KOPT-K1 (cell line): ENCODE data around the gene DAPP1.

Experiments
- H3K27ac ChIP-seq: fragments of 200-600 bp; sonication (generic); 2 replicates; pipeline ENCODE4 v1.5.1; 2016; ENCODE audit warnings: antibody characterized with exemption, mild to moderate bottlenecking, low read depth, low read length; ENCODE audit not compliant: poor library complexity, severe bottlenecking
- H3K36me3 ChIP-seq: fragments of 200-600 bp; sonication (generic); 2 replicates; pipeline ENCODE4 v1.5.1; 2017; ENCODE audit warnings: antibody characterized with exemption, mild to moderate bottlenecking, low read length, moderate library complexity; ENCODE audit not compliant: insufficient read depth
- H3K9me3 ChIP-seq: fragments of 200-600 bp; sonication (generic); 2 replicates; pipeline ENCODE4 v1.5.1; 2017; ENCODE audit warnings: antibody characterized with exemption, low read length, mild to moderate bottlenecking; ENCODE audit not compliant: insufficient read depth, poor library complexity, severe bottlenecking

The DAPP1 gene

DNA sequence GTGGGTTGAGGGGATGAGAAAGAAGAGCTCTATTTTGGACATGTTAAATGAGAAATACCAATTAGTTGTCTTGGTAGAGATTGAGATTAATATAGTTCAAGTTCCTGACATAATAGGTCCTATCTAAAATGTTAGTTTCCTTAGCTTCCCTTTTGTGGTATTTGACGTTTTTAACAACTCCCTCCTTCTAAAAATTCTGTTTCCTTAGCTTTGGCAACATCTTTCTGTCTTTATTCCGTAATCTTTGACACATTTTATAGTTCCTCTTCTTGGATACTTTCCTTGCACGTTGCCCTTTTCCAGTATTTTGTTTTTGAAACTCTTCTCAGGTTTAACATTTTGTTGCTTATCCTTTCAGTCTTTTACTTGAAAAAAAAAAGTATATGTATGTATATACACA is 40.7 kb downstream of the DAPP1 start:
- no peaks in the 10 kb centered on the region for H3K36me3 ChIP-seq
- no peak overlapping the region for H3K27ac ChIP-seq
- no peaks in the 10 kb centered on the region for H3K9me3 ChIP-seq

DNA sequence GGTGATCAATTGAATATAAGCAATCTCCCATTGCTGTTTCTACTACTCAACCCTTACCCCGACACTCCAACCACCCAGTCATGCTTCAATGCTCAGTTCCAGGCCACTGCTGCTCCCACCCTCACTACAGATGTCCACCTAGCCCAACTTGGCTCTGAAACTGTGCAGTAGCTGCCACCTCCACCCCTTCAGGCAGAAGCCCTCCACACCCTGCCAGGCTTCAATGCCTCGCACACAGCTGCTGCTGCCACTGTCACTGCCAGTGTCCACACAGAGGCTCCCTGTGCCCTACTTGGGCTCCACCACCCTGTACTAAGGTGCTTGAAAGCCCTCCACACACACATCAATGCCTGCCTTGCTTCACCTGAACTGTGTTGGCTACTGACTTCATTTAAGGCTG is 43.0 kb downstream of the DAPP1 start:
- Histone ChIP-seq H3K27ac (no peak overlapping the region), H3K36me3 (no peaks in the 10 kb centered on the region), H3K9me3 (no peaks in the 10 kb centered on the region)

DNA sequence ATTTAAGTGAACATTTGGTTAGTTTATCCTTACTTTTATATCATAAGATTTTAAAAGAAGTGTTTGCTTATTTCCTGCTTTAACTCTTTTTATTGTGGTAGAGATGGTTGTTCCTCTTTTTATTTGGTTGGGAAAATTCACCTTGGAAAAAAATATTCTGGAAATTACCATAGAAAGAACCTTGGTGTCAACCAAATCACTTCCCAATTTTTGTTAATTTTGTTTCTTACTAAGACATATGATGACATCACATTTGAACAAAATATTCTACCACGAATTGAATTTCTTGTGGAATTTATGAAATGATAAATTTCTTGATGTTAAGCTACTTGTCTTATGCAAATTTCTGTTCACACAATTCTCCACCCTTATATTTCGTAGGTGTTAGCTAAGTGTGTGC is 43.9 kb downstream of the DAPP1 start:
- no peak overlapping the region for H3K27ac ChIP-seq
- no peaks in the 10 kb centered on the region for H3K36me3 ChIP-seq
- no peaks in the 10 kb centered on the region for H3K9me3 ChIP-seq

DNA sequence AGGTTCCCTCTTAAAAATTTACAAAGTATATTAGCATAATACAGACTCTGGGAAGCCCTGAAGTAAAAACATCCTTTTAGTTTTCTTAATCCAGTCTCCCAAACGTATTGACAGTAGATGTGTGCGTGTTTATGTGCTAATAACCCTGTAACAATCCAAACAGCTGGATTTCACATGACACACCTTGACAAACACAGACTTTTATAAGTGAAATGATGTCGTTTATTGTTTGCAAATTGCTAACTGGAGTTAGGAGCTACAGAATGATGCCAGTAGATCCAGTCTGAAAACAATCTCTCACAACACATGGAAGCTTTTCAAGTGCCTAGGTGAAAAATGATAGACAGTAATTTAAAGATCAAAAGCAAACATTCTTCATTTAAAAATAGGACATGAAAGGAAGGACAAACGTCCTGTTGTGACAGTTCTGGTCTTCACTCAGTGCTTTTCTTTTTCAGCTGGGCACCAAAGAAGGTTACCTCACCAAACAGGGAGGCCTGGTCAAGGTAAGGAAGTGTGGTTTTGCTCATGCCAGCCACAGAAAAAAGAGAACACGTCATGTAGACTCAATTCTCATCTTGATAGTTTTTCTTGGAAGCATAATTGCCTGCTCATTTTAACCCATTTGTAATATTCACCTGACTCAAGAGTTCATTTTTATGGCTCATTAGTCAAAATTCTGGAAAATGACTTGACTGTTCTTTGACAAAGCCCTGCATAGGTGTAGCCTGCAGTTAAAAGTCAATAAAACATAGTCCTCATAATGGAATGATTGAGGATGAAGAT is 44.7 kb downstream of the DAPP1 start:
- Histone ChIP-seq H3K9me3 (no peaks in the 10 kb centered on the region), H3K36me3 (no peaks in the 10 kb centered on the region), H3K27ac (no peak overlapping the region)

DNA sequence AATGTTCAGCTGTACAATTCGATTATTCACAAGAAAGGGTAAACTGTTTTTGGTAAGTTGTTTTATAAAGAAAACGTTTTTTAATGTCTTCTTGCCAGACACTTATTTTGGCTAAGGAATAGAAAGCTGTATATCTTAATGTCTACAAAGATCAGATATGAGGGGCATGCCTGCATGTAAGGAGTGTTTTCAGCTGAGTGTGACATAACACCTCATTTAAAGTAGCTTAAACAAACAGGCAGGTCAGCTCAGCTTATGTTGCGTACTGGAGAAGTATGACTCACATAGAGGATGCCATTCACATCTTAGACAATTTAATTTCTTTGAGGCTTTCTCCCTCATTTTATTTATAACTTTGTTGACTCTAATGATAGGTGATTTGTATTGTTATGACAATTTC is 47.2 kb downstream of the DAPP1 start:
- H3K36me3 ChIP-seq: no peaks in the 10 kb centered on the region

DNA sequence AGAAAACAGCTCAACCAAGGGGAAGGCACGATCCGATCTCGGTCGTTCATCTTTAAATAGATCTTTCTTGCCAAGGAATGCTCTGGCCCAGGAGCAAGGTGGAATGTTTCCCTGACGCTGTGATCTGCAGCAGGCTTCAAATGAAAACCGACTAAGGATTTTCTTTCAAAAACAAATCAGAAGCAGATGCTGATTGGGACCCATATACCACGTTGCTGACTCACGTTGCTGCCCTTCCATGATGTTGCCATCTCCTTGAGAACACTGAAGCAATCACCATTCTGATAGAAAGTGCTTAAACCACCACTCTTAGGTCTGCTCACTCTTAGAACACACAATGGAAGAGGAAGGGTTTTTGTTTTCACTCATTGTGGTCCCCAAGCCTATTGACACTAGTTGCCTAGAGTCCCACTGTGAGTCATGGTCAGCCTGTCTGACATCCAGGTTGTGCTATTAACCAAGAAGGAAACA is 51.5 kb downstream of the DAPP1 start:
- no peaks in the 10 kb centered on the region for H3K9me3 ChIP-seq
- H3K36me3 ChIP-seq: no peaks in the 10 kb centered on the region
- no peak overlapping the region for H3K27ac ChIP-seq

More for the DNA sequence above, 47.2 kb downstream of the DAPP1 start:
- Histone ChIP-seq H3K9me3 (no peaks in the 10 kb centered on the region), H3K27ac (no peak overlapping the region)

DNA sequence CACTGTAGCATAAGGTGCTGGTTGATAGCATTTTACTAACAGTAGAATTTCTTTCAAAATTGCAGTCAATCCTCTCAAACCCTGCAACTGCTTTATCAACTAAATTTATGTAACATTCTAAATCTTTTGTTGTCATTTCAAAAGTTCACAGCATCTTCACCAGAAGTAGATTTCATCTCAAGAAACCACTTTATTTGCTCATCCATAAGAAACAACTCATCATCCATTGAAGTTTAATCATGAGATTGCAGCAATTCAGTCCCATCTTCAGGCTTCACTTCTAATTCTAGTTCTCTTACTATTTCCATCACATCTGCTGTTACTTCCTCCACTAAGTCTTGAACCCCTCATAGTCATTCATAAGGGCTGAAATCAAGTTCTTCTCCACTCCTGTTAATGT is 55.9 kb downstream of the DAPP1 start:
- no peaks in the 10 kb centered on the region for H3K9me3 ChIP-seq
- no peaks in the 10 kb centered on the region for H3K36me3 ChIP-seq
- no peak overlapping the region for H3K27ac ChIP-seq

DNA sequence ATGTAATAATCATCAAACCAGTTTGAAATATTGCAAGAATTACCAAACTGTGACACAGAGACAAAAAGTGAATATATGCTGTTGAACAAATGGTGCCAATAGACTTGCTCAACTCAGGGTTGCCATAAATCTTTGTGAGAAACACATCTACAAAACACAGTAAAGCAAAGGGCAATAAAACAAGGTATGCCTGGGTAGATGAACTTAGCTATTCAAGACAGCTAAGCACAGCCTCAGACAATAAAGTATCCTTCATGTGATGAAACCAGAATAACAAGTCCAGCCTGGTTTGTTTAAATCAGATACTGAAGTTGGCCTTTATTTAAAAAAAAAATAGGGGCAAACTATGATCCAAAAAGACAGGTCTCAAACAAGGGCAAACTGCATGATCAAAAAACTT is 58.4 kb downstream of the DAPP1 start:
- no peak overlapping the region for H3K27ac ChIP-seq
- peaks cover 23% of the 10 kb centered on the region for H3K36me3 ChIP-seq
- H3K9me3 ChIP-seq: no peaks in the 10 kb centered on the region

DNA sequence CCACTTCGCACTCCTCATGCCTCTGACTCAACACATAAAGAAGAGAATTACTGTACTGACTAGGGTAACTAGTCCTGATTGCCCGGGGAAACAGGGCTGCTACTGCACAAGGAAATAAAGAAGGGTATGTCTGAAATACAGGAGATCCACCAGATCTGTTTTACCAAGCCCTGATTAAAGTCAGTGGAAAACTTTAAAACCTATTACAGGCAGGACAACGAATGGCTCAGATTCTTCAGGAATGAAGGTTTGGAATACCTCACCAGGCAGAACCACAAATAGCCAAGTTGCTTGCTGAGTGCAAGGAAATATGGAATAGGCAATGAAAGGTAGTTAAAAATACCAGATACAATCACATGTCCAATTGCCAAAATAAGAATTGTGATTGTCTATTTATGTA is 60.3 kb downstream of the DAPP1 start:
- Histone ChIP-seq H3K9me3 (no peaks in the 10 kb centered on the region), H3K27ac (no peak overlapping the region), H3K36me3 (peaks cover 41% of the 10 kb centered on the region)

DNA sequence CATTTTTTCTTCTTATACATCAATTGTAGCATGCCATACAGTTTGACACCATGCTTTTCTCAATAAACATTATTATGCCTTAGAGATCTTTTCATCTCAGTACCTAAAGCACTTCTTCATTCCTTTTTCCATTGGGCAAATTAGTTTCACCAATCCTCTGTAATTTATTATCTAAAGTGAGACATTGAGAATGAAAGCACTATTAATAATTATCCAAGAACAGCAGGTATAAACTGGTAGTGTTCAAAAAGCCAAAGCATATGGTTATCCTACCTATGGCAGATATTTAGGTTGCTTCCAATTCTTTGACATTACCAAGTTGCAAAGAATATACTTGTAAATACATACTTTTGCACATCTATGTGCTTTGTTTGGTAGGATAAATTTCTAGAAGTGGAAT is 62.0 kb downstream of the DAPP1 start:
- H3K9me3 ChIP-seq: no peaks in the 10 kb centered on the region
- peaks cover 54% of the 10 kb centered on the region for H3K36me3 ChIP-seq
- no peak overlapping the region for H3K27ac ChIP-seq

DNA sequence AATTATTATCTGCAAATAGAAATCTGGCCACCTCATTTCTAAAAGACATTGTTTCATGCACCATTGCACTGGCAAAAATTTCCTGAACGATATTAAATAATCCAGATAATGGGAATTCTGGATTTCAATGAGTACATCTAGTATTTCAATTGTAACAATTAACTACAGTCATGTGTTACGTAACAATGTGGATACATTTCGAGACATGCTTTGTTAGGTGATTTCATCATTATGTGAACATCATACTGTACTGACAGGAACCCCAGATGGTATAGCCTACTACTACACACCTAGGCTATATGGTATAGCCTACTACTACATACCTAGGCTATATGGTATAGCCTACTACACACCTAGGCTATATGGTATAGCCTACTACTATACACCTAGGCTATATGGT is 62.8 kb downstream of the DAPP1 start:
- Histone ChIP-seq H3K27ac (no peak overlapping the region), H3K36me3 (peaks cover 62% of the 10 kb centered on the region)

DNA sequence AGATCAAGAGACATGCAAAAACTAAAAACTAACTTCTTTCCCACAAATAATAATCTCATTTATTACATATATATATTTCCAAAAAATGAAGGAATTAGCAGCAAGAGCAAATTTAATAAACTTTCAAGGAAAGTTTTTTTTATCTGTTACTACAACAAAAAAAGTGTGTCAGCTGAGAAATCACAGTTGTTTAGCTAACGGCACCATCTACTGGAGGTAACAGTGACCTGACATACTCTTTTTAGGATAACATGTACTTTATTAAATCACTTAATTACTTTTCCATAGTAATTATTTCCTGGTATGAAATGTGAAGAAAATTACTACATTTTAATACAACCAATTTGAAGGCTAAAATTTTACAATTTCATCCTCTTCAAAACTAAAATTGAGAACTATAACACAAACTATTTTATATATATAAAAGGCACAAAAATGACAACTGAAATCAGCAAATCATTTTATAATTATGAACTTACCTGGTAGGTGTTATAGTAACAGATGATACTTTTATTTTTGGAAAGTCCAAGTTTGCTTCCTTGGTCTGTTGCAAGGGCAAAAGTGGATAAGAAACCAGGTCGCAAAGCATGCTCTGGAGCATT is 68.5 kb downstream of the DAPP1 start:
- H3K9me3 ChIP-seq: no peaks in the 10 kb centered on the region
- peaks cover 73% of the 10 kb centered on the region for H3K36me3 ChIP-seq

More for the DNA sequence above, 62.8 kb downstream of the DAPP1 start:
- H3K9me3 ChIP-seq: no peaks in the 10 kb centered on the region

DNA sequence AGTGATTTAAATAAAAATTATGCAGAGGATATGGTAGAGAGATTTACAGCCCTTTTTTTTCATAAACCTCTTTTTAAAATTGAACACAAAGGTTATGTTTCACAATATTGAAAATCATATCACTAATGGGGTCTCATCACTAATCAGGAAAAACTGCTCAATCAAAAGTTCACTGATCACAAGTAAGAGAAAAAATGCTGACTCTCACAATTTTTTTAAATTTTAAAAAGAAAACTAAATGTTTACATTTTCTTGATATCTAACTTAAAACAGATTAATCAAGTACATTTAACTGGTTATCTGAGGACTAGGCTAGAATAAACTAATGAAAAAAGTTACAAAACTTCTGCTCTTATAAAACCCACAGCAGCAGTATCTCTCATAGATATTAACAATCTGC is 69.1 kb downstream of the DAPP1 start:
- Histone ChIP-seq H3K9me3 (no peaks in the 10 kb centered on the region), H3K36me3 (peaks cover 68% of the 10 kb centered on the region), H3K27ac (no peak overlapping the region)

More for the DNA sequence above, 68.5 kb downstream of the DAPP1 start:
- no peak overlapping the region for H3K27ac ChIP-seq

DNA sequence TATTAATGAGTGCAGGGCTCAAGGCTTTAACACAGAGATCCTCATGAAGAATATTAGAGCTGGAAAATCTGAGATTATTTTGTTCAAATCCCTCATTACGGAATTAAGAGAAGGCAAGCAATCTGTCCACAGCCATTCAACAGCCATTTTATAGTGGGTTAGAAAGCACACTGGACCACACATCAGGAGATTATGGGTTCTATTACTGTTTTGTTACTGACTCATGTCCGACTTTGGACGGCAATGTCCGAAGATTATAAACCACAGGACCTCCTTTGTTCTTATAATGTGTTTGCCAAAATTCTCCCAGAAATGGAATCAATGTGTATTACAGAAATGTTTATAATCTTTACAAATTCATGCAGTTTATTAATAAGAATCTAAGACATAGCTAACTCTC is 69.5 kb downstream of the DAPP1 start:
- peaks cover 65% of the 10 kb centered on the region for H3K36me3 ChIP-seq
- no peaks in the 10 kb centered on the region for H3K9me3 ChIP-seq
- no peak overlapping the region for H3K27ac ChIP-seq

DNA sequence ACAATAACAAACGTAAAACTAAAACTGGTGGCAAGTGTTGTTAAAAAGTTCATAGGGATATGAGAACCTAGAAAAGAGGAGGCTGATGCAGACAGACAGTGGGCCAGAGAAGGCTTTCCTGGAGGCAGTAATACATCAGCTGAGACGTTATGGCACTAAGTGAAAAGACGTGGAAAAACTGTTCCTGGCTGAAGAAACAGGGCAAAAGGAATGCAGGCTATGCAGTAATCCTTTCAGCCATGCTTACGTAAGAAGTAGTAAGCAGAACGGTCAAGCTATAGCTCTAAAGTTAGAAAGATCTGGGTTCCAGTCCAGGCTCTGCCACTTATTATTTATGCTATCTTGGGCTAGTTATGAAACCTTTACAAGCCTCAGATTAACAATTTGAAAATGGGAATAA is 71.2 kb downstream of the DAPP1 start:
- no peak overlapping the region for H3K27ac ChIP-seq
- H3K9me3 ChIP-seq: no peaks in the 10 kb centered on the region
- peaks cover 57% of the 10 kb centered on the region for H3K36me3 ChIP-seq

DNA sequence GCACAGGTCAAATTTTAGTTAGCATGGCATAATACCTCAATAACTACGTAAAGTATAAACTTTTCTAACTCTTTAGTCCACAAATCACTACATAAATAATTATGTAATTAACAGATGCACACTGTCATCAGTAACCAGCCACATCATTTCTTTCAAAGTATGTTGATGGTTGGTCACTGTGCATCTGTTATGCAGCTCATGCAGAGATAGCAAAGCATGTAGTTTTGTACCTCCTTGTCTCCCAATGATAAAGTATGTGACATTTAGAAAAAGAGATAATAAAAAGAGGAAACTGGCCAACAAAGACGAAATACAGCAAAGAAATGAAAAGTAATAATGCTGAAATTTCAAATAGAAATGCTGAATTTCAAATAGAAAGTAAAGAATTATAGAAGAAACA is 74.7 kb downstream of the DAPP1 start:
- Histone ChIP-seq H3K27ac (no peak overlapping the region), H3K9me3 (no peaks in the 10 kb centered on the region), H3K36me3 (peaks cover 23% of the 10 kb centered on the region)
